H1 (cell line): ENCODE results near the gene C2CD5. TPM values are rescaled to one million over a fixed set of nuclear protein-coding genes. Genes with fewer than 3 reads are reported as not detected.

Experiments used
- CTCF ChIA-PET: fragments of 300-600 bp; sonication (Branson Sonifier 250); formaldehyde crosslinking; loops from one replicate; lab custom pipeline; 2021; ENCODE audit not compliant: partially characterized antibody; lab: Charles Lee
- POLR2A ChIA-PET: fragments of 300-600 bp; sonication (Branson Sonifier 250); formaldehyde crosslinking; loops from one replicate; lab custom pipeline; 2021; ENCODE audit warnings: inconsistent platforms; ENCODE audit not compliant: partially characterized antibody; lab: Charles Lee
- DNase-seq, 2 experiments: peaks; one replicate each; pipeline versions ENCODE4 v3.0.0 to v3.0.0-alpha.2; 2010 to 2022; ENCODE audit warnings: low spot score in 2 of 2, low read depth in 1 of 2, mixed read lengths in 1 of 2
- FAIRE-seq: peaks from 2 replicates; lab custom pipeline; 2011; peaks lifted over from hg19 to GRCh38; lab: Jason Lieb, UNC
- H2AFZ ChIP-seq: 2 replicates; pipeline ENCODE4 v1.8.1; 2012; ENCODE audit warnings: low read length, inconsistent platforms
- H2AK5ac ChIP-seq: 2 replicates; pipeline ENCODE4 v1.6.1; 2013; ENCODE audit warnings: low read depth, low read length
- H2BK120ac ChIP-seq: replicated peaks from 2 replicates; pipeline ENCODE3; 2013; ENCODE audit warnings: low read depth, low read length, inconsistent platforms
- H2BK12ac ChIP-seq: 2 replicates; pipeline ENCODE4 v1.6.1; 2013; ENCODE audit warnings: low read depth, low read length
- H2BK15ac ChIP-seq: 2 replicates; pipeline ENCODE4 v1.6.1; 2013; ENCODE audit warnings: low read length
- H2BK20ac ChIP-seq: 2 replicates; pipeline ENCODE4 v1.6.1; 2013; ENCODE audit warnings: low read length
- H2BK5ac ChIP-seq: 2 replicates; pipeline ENCODE4 v1.6.1; 2013; ENCODE audit warnings: low read depth, low read length
- H3K14ac ChIP-seq: 2 replicates; pipeline ENCODE4 v1.6.1; 2013; ENCODE audit warnings: inconsistent platforms; ENCODE audit not compliant: insufficient read length
- H3K18ac ChIP-seq: 2 replicates; pipeline ENCODE4 v1.6.1; 2013; ENCODE audit warnings: low read length; ENCODE audit errors: extremely low read depth
- H3K23ac ChIP-seq: 2 replicates; pipeline ENCODE4 v1.6.1; 2013; ENCODE audit warnings: inconsistent platforms; ENCODE audit not compliant: insufficient read length
- H3K23me2 ChIP-seq: 2 replicates; pipeline ENCODE4 v1.6.1; 2013; ENCODE audit warnings: low read depth, low read length
- H3K27ac ChIP-seq: 2 replicates; pipeline ENCODE4 v1.6.1; 2011; ENCODE audit warnings: low read depth, low read length, inconsistent platforms
- H3K27me3 ChIP-seq, 4 experiments: replicated peaks in 1 of 4; 1 replicate in 1 of 4; 2 replicates in 3 of 4; pipeline versions ENCODE4 v1.6.1 to v1.8.1; 2011 to 2013; ENCODE audit warnings: low read length in 3 of 4, mild to moderate bottlenecking in 3 of 4, inconsistent platforms in 2 of 4, mixed read lengths in 2 of 4, moderate library complexity in 1 of 4; ENCODE audit not compliant: control insufficient read depth in 3 of 4, insufficient read depth in 3 of 4; ENCODE audit errors: extremely low read depth in 1 of 4
- H3K36me3 ChIP-seq, 4 experiments: 2 replicates each; pipeline versions ENCODE4 v1.6.1 to v1.8.1; 2011 to 2013; ENCODE audit warnings: mild to moderate bottlenecking in 4 of 4, low read length in 3 of 4, moderate library complexity in 2 of 4, control low read depth in 1 of 4, inconsistent platforms in 1 of 4; ENCODE audit not compliant: insufficient read depth in 4 of 4, control insufficient read depth in 2 of 4
- H3K4ac ChIP-seq: replicated peaks from 2 replicates; pipeline ENCODE3; 2013; ENCODE audit warnings: low read length, low read depth, mixed read lengths, inconsistent platforms; ENCODE audit not compliant: insufficient read length
- H3K4me1 ChIP-seq, 4 experiments: replicated peaks in 1 of 4; 1 replicate in 1 of 4; 2 replicates in 3 of 4; pipeline versions ENCODE4 v1.6.1 to v1.8.1; 2011 to 2013; ENCODE audit warnings: low read length in 3 of 4, inconsistent platforms in 2 of 4, mixed read lengths in 1 of 4; ENCODE audit not compliant: insufficient read depth in 4 of 4, control insufficient read depth in 3 of 4
- H3K4me2 ChIP-seq, 2 experiments: 2 replicates each; pipeline versions ENCODE4 v1.6.1 to v1.8.1; 2011 to 2013; ENCODE audit warnings: low read depth in 2 of 2, low read length in 2 of 2, control low read depth in 1 of 2, inconsistent platforms in 1 of 2, mild to moderate bottlenecking in 1 of 2; ENCODE audit not compliant: insufficient read depth in 1 of 2
- H3K4me3 ChIP-seq, 4 experiments: fragments of 200-600, 300-600 bp in 1 of 4; sonication (generic), shearing (Covaris generic), sonication (Bioruptor Twin) in 1 of 4; 2 replicates each; pipeline versions ENCODE4 v1.5.1 to v1.8.1; 2011 to 2016; ENCODE audit warnings: low read length in 4 of 4, low read depth in 3 of 4, control low read depth in 2 of 4, inconsistent platforms in 2 of 4, mild to moderate bottlenecking in 2 of 4, mixed read lengths in 1 of 4, moderate library complexity in 1 of 4; ENCODE audit not compliant: insufficient read depth in 2 of 4; ENCODE audit errors: extremely low read depth in 1 of 4
- H3K56ac ChIP-seq: replicated peaks from 2 replicates; pipeline ENCODE3; 2013; ENCODE audit warnings: low read depth, mild to moderate bottlenecking, mixed read lengths, low read length, inconsistent platforms; ENCODE audit not compliant: insufficient read length
- H3K79me1 ChIP-seq: 2 replicates; pipeline ENCODE4 v1.6.1; 2013; ENCODE audit warnings: low read depth, low read length, control low read depth
- H3K79me2 ChIP-seq, 2 experiments: 2 replicates each; pipeline versions ENCODE4 v1.6.1 to v1.8.1; 2012 to 2013; ENCODE audit warnings: low read length in 2 of 2, mild to moderate bottlenecking in 2 of 2, inconsistent platforms in 1 of 2; ENCODE audit not compliant: insufficient read depth in 2 of 2, control insufficient read depth in 1 of 2
- H3K9ac ChIP-seq, 4 experiments: replicated peaks in 1 of 4; 1 replicate in 1 of 4; 2 replicates in 3 of 4; pipeline versions ENCODE4 v1.6.1 to v1.8.1; 2011 to 2013; ENCODE audit warnings: low read depth in 3 of 4, low read length in 3 of 4, control low read depth in 2 of 4, mild to moderate bottlenecking in 2 of 4, moderate library complexity in 2 of 4, inconsistent platforms in 1 of 4; ENCODE audit errors: extremely low read depth in 1 of 4
- H3K9me3 ChIP-seq, 2 experiments: 2 replicates each; pipeline versions ENCODE4 v1.6.1 to v1.8.1; 2012 to 2013; ENCODE audit warnings: mild to moderate bottlenecking in 2 of 2, moderate library complexity in 2 of 2, control low read depth in 1 of 2, inconsistent platforms in 1 of 2, low read depth in 1 of 2, low read length in 1 of 2, mixed read lengths in 1 of 2; ENCODE audit not compliant: insufficient read depth in 2 of 2
- H4K20me1 ChIP-seq, 2 experiments: replicated peaks in 1 of 2; 2 replicates each; pipeline versions ENCODE3 to v1.8.1; 2011 to 2013; ENCODE audit warnings: inconsistent platforms in 2 of 2, low read length in 2 of 2, mild to moderate bottlenecking in 1 of 2; ENCODE audit not compliant: insufficient read depth in 2 of 2, control insufficient read depth in 1 of 2
- H4K5ac ChIP-seq: 2 replicates; pipeline ENCODE4 v1.6.1; 2013; ENCODE audit warnings: low read length, low read depth, mixed read lengths, inconsistent platforms; ENCODE audit not compliant: insufficient read length
- H4K8ac ChIP-seq: 2 replicates; pipeline ENCODE4 v1.8.0; 2013; ENCODE audit warnings: mild to moderate bottlenecking, moderate library complexity, low read length, inconsistent platforms; ENCODE audit not compliant: insufficient read depth; ENCODE audit errors: extremely low read depth
- H4K91ac ChIP-seq: replicated peaks from 2 replicates; pipeline ENCODE3; 2013; ENCODE audit warnings: low read length, mixed read lengths, inconsistent platforms; ENCODE audit not compliant: insufficient read length
- CREB1 ChIP-seq: IDR thresholded peaks from 2 replicates; pipeline ENCODE4 v1.6.1; 2012; ENCODE audit warnings: inconsistent platforms
- GABPA ChIP-seq: IDR thresholded peaks from 2 replicates; pipeline ENCODE4 v1.6.1; 2011; ENCODE audit warnings: mild to moderate bottlenecking, low read length, moderate library complexity, borderline replicate concordance; ENCODE audit not compliant: insufficient read depth
- HDAC2 ChIP-seq, 2 experiments: fragments of 300-600 bp in 1 of 2; sonication (generic) in 1 of 2; IDR thresholded peaks; 2 replicates each; pipeline ENCODE4 v1.6.1; 2011 to 2012; ENCODE audit warnings: low read depth in 2 of 2, low read length in 2 of 2, mild to moderate bottlenecking in 2 of 2, moderate library complexity in 2 of 2, borderline replicate concordance in 1 of 2, inconsistent platforms in 1 of 2
- POLR2A ChIP-seq, 2 experiments: IDR thresholded peaks; 1 replicate in 1 of 2; 2 replicates in 1 of 2; pipeline ENCODE4 v1.6.1; 2011; ENCODE audit warnings: low read depth in 2 of 2, low read length in 2 of 2, mild to moderate bottlenecking in 2 of 2; ENCODE audit errors: control extremely low read depth in 1 of 2
- RAD21 ChIP-seq, 2 experiments: IDR thresholded peaks in 1 of 2; conservative IDR thresholded peaks in 1 of 2; 2 replicates each; pipeline ENCODE4 v1.6.1; 2011; ENCODE audit warnings: low read depth in 2 of 2, low read length in 2 of 2, improper control_type of control experiment in 1 of 2, inconsistent platforms in 1 of 2, mild to moderate bottlenecking in 1 of 2, moderate library complexity in 1 of 2
- RFX5 ChIP-seq: IDR thresholded peaks from 2 replicates; pipeline ENCODE4 v1.6.1; 2011; ENCODE audit warnings: low read depth, low read length, improper control_type of control experiment, borderline replicate concordance
- RNF2 ChIP-seq: fragments of 200-900, 300-1000 bp; sonication (generic); IDR thresholded peaks from 2 replicates; pipeline ENCODE4 v1.7.1; 2016; ENCODE audit warnings: borderline replicate concordance, low read depth, mild to moderate bottlenecking, antibody characterized with exemption, low read length; ENCODE audit not compliant: poor library complexity, severe bottlenecking; ENCODE audit errors: missing control alignments
- RXRA ChIP-seq: IDR thresholded peaks from 2 replicates; pipeline ENCODE4 v1.6.1; 2011; ENCODE audit warnings: low read depth, mild to moderate bottlenecking, low read length, moderate library complexity; ENCODE audit not compliant: insufficient read depth
- TCF12 ChIP-seq: IDR thresholded peaks from 2 replicates; pipeline ENCODE4 v1.6.1; 2011; ENCODE audit warnings: low read depth, mild to moderate bottlenecking, low read length
- USF2 ChIP-seq: IDR thresholded peaks from 2 replicates; pipeline ENCODE4 v1.6.1; 2011; ENCODE audit warnings: low read length, improper control_type of control experiment
- WGBS, 2 experiments: shearing (Covaris generic) in 1 of 2; methylation state at CpG; one replicate each; pipeline versions ENCODE4 v1.1.6 to v1.1.7; 2013 to 2015; ENCODE audit warnings: low lambda C conversion rate in 2 of 2, mixed read lengths in 2 of 2, inconsistent platforms in 1 of 2, low coverage in 1 of 2, missing lambda C conversion rate in 1 of 2; ENCODE audit not compliant: insufficient replicate concordance in 2 of 2, insufficient coverage in 1 of 2, insufficient read length in 1 of 2; ENCODE audit errors: extremely low coverage in 1 of 2, missing lambda C conversion rate in 1 of 2; 5-methylcytosine and 5-hydroxymethylcytosine counted together
- polyA plus RNA-seq, 7 experiments: library from polyadenylated mRNA; depleted of rRNA in 3 of 7; stranded (reverse) in 5 of 7; unstranded in 2 of 7; fragments of >200 nt in 5 of 7; fragments of 200-250 nt in 2 of 7; gene quantifications; 1 replicate in 5 of 7; 2 replicates in 1 of 7; 4 replicates in 1 of 7; pipeline versions ENCODE4 v1.2.1 to v1.2.3, GENCODE V29; 2011 to 2013; ENCODE audit warnings: missing spikeins in 2 of 7, mixed read lengths in 2 of 7
- total RNA-seq: library from RNA; stranded (reverse); fragmentation: NEBNext Ultra II Directional; extraction: Animal tissue kit (Norgen Biotek cat#: 25700); gene quantifications from 2 replicates; pipeline ENCODE4 v1.2.1, GENCODE V29; 2021

Gene C2CD5
- total and polyA plus RNA-seq, 2 of the 8 experiments (the other 6 are each of a cell fraction or from before 2014, with no cell fraction given) = 21.9 to 45.9 TPM

- H3K56ac ChIP-seq = no peak overlapping the region
- H4K20me1 ChIP-seq = no peaks in the 10 kb centered on the region
- CTCF ChIA-PET = interaction anchor here (1.0 kb wide), 1 partner anchor 10 kb away, joined by 4 read pairs; no protein-coding TSS in a partner anchor
- no peak overlapping the region for H3K18ac ChIP-seq
- H2BK5ac ChIP-seq = no peak overlapping the region
- H4K8ac ChIP-seq = no peak overlapping the region
- no peak overlapping the region for H3K27ac ChIP-seq
- H3K14ac ChIP-seq = no peak overlapping the region
- no peak for TF ChIP-seq RFX5
- no peak for TF ChIP-seq RAD21 (IDR thresholded peaks at IDR 0.05 in 1 of 2, conservative IDR thresholded peaks at IDR 0.05 in 1 of 2; ENCODE audit: low read depth in 2 of 2, low read length in 2 of 2)
- TF ChIP-seq GABPA = no peak
- TF ChIP-seq HDAC2 (IDR thresholded peaks at IDR 0.05; ENCODE audit: borderline replicate concordance in 1 of 2, low read depth in 2 of 2, low read length in 2 of 2) = no peak
- TF ChIP-seq RNF2 = no peak
- no peak for TF ChIP-seq RXRA
- no peak for TF ChIP-seq TCF12
- TF ChIP-seq CREB1 = no peak
- no peak for TF ChIP-seq POLR2A (IDR thresholded peaks at IDR 0.05; ENCODE audit: control extremely low read depth in 1 of 2, low read depth in 2 of 2, low read length in 2 of 2)
- TF ChIP-seq USF2 = no peak
- TF ChIP-seq, all 59 proteins: peak for 0
- FAIRE-seq (no peak), DNase-seq (no peak)
- Histone ChIP-seq H3K23ac (no peak overlapping the region), H4K91ac (no peak overlapping the region), H2BK20ac (no peak overlapping the region), H3K36me3 (no peaks in the 10 kb centered on the region; a peak in 1 of 8 replicates), H3K27me3 (no peaks in the 10 kb centered on the region), H3K4ac (no peak overlapping the region), H3K4me2 (no peak overlapping the region), H3K23me2 (peaks cover 8% of the 10 kb centered on the region; the same call in 1 of the 2 replicates), H3K4me3 (no peak overlapping the region), H3K9ac (no peak overlapping the region), H3K9me3 (no peaks in the 10 kb centered on the region), H3K79me2 (peaks cover 0 to 18% of the 10 kb centered on the region in 2 experiments; a peak in 1 of 4 replicates), H2BK12ac (no peak overlapping the region), H3K79me1 (no peaks in the 10 kb centered on the region), H4K5ac (no peak overlapping the region), H2AK5ac (no peak overlapping the region), H2BK120ac (no peak overlapping the region), H3K4me1 (peaks cover 4 to 5% (median 4%) of the 10 kb centered on the region in 4 experiments), H2AFZ (no peak overlapping the region), H2BK15ac (no peak overlapping the region)
- POLR2A ChIA-PET = interaction anchor here (1.0 to 1.6 kb wide), 2 partner anchors 84 to 99 kb away, joined by 3 to 5 read pairs; partner anchors contain the start of gene ETNK1
- WGBS, 2 experiments = 96 to 100% methylated on average over 2 to 5 of the region's 5 CpGs
Observed at GRCh38 chr12:22541496-22542155, 2.7 kb downstream of the C2CD5 start.
